Ishikawa (cell line): ENCODE measurements around the gene GRAMD2A.

Experiments
- FOXM1 ChIP-seq: IDR thresholded peaks from 2 replicates; pipeline ENCODE4 v1.6.1; 2012; ENCODE audit warnings: low read depth, borderline replicate concordance
- MAX ChIP-seq: IDR thresholded peaks from 2 replicates; pipeline ENCODE4 v1.6.1; 2012
- NFIC ChIP-seq: IDR thresholded peaks from 2 replicates; pipeline ENCODE4 v1.6.1; 2012

GRCh38 chr15:72206677-72207000, 9.1 kb upstream of the GRAMD2A start:
- no peak for TF ChIP-seq MAX
- no peak for TF ChIP-seq FOXM1
- TF ChIP-seq NFIC, result no peak
